ENCODE results near the gene HOXD8. TPM values are rescaled to one million over a fixed set of nuclear protein-coding genes. Genes with fewer than 3 reads are reported as not detected.

Gene HOXD8
- total and polyA plus RNA-seq, 9 of the 15 experiments (the other 6 are each of a cell fraction or from before 2014, with no cell fraction given): 0.04 to 0.15 TPM; not detected in 7

- TF ChIP-seq ZFPM2 (CRISPR knock-in tag; IDR thresholded peaks at IDR 0.05): no peak
- no peak for TF ChIP-seq ZNF184 (CRISPR knock-in tag; IDR thresholded peaks at IDR 0.05)
- no peak for TF ChIP-seq RBM39 (optimal IDR thresholded peaks at IDR 0.05; ENCODE audit: low read depth, low read length)
- no peak for TF ChIP-seq MGA (IDR thresholded peaks at IDR 0.05)
- TF ChIP-seq TEAD1 (CRISPR knock-in tag; IDR thresholded peaks at IDR 0.05): 0 out of 4 replicates have a peak, but pooled peaks of 1 of the 2 experiments have one; percentile 11
- TF ChIP-seq XRCC5 (IDR thresholded peaks at IDR 0.05; ENCODE audit: low read depth, low read length): 0 out of 2 replicates have a peak, but pooled peaks have one; percentile 42
- peak; percentile 81 for TF ChIP-seq CTCFL (IDR thresholded peaks at IDR 0.05; ENCODE audit: borderline replicate concordance, insufficient read depth, low read depth, low read length, poor library complexity, severe bottlenecking)
- peak; percentile 34 for TF ChIP-seq ZFP36 (IDR thresholded peaks at IDR 0.05; ENCODE audit: low read depth, low read length, partially characterized antibody)
- peak; percentile 79 to 90 (median 84) for TF ChIP-seq CTCF (IDR thresholded peaks at IDR 0.05 in 2 of 3, conservative IDR thresholded peaks at IDR 0.05 in 1 of 3; ENCODE audit: insufficient read depth in 2 of 3, low read depth in 1 of 3, low read length in 3 of 3)
- TF ChIP-seq RBBP5 (IDR thresholded peaks at IDR 0.05; ENCODE audit: borderline replicate concordance, insufficient read depth, low read length, poor library complexity, severe bottlenecking): no peak
- TF ChIP-seq BCOR (IDR thresholded peaks at IDR 0.05): no peak
- no peak for TF ChIP-seq MAFG (tag; conservative IDR thresholded peaks at IDR 0.05)
- no peak for TF ChIP-seq ARID1B (IDR thresholded peaks at IDR 0.05)
Measured at GRCh38 chr2:176111309-176111663, 18.2 kb upstream of the HOXD8 start (continued).

Data from K562 (cell line).